ENCODE measurements around the gene IL10.
"Not testable (repeated sequence)": the region's sequence is repeated elsewhere in the genome, so short reads cannot be mapped to it uniquely, and the experiment has no call there.

Gene IL10

DNA sequence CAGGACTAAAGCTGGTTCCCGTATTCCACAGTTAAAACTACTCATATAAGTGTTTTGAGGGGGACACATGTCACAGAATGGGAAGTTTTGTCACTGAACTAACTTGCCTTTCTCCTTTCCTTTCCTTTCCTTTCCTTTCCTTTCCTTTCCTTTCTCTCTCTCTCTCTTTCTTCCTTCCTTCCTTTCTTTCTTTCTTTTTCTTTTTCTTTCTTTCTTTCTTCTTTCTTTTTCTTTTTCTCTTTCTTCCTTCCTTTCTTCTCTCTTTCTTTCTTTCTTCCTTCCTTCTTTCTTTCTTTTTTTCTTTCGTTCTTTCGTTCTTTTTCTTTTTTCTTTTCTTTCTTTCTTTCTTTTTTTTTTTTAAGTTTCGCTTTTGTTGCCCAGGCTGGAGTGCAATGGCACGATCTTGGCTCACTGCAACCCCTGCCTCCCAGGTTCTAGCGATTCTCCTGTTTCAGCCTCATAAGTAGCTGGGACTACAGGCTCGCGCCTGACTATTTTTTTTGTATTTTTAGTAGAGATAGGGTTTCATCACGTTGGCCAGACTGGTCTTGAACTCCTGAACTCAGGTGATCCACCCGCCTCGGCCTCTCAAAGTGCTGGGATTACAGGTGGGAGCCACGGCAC lies 9.4 kb downstream of the IL10 start:
- not testable (repeated sequence) for DNase-seq

DNA sequence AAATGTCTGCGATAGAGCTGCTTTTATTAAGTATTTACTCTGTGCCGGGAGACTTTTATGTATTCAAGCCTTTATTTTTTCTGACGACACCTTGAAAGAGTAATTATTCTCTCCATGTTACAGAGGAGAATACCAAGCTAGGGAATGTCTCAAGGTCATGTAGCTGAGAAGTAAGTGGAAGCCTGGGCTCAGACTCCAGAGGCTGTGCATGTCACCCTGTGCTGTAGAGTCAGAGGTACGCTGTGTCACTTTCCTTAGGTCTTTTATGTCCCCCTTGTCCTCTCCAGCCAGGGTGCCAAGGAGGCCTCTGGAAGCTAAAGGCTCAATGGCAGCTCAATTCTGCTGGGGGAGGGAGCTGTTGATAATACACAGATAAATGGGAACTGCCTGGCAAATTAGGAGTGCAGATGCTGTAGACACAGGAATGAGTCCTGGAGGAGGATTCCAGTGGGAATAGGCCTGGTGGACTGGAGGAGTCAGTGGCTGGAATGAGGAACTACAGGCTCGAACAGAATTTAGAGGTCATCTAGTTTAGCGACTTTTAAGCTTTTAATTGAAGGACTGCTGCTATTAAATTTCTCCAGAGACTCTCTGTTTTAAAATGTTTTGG lies 11.0 kb downstream of the IL10 start:
- no peak for DNase-seq

DNA sequence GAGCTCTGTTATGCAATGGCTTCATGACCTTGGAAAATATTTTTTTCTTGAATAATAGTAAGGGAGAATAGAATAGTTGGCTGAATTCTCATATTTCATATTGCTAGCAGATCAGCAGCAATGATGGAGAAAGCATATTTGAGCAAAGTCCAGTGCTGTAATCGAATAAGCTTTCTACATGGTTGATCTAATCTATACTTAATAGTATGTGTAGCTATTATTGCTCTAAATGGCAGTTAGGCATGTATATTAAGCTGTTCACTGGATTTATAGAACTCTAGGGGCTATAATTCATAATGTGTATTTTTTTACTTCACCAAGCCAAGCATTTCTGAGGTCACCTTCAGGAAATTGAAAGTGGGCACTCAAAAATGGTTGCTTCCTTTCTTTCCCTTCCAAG lies 11.7 kb downstream of the IL10 start:
- no peak for DNase-seq

DNA sequence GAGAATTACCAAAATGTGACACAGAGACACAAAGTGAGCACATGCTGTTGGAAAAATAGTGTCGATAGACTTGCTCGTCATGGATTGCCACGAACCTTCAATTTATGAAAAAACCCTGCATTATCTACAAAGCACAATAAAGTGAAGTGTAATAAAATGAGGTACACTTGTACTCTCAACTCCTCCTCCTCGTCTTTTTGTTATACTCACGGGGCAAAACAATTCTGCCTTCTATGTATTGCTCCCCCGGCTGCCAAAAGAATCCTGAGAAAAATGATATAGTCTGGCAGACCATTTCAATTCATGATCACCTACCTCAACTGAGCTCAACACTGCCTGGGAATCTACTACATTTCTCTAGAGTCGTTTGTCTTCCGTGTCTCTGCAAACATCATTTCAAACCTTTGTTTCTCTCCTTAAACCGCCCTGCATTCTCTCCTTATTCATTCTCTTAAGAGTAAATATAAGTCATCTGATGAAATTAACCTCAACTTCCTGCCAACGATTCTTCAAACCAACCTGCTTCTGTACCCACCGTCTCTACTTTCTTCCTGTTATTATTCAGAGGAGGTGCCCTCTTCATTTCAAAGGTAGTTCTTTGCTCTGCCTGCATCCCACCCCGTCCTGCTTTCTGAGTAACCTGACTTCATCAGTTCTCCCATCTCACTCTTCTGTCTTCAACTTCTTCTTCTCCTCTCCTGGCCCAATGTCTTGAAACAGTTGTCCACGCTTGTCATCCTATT lies 14.6 kb downstream of the IL10 start:
- no peak for DNase-seq

DNA sequence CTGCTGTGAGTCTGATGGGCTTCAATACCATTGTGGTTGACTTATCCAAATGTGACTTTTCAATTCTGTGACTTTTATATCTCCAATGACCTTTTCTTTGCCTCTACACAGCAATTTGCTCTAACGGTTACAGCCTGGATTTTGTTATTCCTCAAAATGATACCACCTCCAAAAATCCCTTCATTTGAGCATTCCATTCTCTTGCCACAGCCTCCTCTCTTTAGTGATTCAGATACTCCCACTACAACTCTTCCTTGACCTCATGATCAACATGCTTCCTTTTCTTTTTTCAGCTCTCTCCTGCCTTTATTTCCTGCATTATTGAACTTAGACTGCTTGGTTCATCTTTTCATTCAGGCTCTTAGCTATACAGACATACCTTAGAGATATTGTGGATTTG lies 18.3 kb downstream of the IL10 start:
- peak; percentile 58 for DNase-seq

DNA sequence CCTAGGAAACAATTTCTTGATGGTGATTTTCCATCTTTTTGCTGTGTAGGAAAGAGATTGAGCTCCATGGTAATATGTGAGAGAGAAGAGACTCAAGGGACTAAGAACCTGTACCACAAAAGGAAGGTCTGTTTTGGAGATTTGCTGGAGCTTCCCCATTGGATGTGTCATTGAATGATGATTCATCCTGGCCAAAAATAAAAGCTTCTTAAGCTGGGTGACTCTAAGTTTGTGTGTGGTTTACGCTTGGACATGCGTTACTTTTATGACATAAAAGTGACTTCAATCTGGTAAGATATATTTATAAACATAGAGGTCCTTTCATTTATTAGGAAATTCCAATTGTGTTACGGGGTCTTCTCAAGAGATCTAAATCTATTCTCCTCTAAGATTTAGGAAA lies 19.2 kb downstream of the IL10 start:
- peak; percentile 89 for DNase-seq

DNA sequence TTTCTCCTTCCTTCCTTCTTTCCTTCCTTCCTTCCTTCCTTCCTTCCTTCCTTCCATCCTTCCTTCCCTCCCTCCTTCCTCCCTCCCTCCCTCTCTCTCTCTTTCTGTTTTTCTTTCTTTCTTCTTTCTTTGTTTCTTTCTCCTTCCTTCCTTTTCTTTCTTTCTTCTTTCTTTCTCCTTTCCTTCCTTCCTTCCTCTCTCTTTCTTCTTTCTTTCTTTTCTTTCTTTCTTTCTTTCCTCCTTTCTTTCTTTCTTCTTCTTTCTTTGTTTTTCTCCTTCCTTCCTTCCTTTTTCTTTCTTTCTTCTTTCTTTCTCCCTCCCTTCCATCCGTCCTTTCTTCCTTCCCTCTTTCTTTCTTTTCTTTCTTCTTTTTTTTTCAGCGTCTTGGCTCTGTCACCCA lies 19.8 kb downstream of the IL10 start:
- DNase-seq, result no peak

DNA sequence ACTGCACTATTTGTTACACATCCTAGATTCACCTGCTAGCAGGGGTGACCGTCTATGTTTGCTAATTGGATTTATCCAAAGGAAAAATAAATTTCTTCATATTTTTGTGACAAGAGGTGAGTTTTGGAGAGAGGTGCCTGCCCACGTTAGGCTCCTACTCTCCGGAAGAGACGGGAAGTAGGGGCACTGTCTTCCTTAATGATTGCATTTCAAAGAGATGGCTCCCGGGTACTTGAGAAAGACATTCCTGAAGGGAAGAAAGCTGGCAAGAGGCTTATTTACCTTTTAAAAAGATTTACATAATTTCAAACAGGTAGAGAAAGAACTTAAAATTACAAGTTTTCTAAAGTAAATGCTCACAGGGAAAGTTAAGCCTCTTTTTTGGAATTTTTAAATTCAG lies 20.4 kb downstream of the IL10 start:
- DNase-seq, result no peak

DNA sequence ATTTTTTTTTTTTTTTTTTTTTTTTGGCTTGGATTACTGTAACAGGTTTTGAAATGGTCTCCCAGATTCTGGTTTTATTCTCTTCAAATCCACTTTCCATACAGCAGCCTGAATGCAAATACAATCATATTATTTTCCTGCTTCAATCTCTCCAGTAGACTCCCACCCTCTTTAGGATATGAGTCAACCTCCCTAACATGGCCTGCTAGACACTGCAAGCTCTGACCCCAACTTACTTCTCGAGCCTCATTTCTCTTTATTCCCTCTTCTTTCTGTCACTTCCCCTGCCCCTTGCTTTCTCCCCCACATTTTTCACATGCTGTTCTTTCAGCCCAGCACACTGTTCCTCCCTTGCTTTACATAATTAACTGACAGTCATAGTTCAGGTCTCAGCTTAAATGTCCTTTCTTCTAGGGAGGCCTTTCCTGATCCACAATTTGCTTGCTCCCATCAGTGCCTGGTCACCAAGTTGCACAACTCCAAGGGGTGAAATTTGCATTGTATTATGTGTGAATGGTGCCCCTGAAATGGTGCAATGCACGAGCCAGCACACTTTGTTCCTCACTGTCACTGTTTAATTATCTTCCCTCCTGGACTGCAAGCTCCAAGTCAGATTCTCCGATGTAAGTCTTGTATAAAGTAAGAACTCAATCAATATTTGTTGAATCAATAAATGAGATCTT lies 23.8 kb downstream of the IL10 start:
- DNase-seq, result peak; percentile 51

DNA sequence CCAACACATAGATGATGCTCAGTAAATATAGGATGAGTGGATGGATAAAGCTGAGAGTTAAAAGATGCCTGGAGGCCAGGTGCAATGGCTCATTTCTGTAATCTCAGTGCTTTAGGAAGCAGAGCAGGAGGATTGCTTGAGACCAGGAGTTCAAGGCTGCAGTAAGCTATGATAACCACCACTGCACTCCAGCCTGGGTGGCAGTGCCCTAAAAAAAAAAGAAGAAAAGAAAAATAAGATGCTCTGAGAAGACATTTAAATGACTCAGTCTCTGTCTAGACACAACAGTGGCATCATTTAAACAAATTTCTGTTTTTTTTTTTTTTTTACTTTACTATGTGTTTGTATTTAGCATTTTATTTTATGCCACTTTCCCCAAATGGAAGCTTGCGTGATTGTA lies 27.0 kb downstream of the IL10 start:
- DNase-seq, result no peak

DNA sequence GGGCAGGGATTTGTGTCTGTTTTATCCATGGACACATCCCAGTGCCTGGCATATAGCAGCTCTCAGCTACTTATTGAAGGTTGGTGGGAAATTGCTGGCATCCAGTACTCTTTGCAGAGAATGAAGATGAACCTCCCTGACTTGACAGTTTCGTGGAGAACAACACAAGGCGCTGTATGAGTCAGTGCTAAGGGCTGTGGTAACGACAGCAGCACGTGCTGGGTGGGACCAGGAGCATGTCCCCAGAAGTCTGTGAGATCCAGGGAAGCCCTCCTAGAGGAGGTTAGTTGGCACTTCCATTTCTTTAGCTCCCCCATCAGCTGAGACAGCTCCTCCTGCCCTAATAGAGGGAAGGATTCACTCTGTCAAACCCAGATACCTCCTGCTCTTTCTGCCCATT lies 27.6 kb downstream of the IL10 start:
- DNase-seq, result peak; percentile 64

DNA sequence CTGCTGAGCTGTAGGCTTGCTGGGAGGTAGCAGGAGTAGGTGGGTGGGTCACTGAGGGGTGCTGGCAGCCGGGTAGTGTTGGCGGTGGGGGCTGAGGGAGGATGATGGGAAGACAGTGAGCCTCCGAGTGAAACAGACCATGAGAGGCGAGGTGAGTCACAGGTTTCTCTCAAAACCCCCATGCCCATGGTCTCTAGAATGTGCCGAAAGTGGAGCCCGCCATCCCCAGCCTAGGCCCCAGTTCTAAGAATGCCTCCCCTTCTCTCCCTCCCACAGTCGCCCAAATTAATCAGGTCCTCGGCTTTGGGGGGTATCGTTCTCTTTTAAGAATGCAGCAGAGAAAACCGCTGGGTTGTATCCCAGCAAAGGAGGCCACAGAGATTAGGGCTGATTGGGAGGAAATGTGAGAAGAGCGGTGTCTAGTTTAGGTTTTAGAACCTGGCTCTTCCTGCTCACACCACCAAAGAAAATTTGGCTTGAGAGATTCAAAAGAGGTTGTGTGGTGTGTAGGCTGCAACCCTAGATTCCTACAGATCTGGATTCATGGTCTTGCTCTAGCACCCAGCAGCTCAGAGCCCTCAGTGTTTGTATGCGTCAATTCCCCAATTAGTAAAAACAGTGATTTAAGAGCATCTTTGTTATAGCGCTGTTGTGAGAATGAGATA lies 29.4 kb downstream of the IL10 start:
- no peak for DNase-seq

DNA sequence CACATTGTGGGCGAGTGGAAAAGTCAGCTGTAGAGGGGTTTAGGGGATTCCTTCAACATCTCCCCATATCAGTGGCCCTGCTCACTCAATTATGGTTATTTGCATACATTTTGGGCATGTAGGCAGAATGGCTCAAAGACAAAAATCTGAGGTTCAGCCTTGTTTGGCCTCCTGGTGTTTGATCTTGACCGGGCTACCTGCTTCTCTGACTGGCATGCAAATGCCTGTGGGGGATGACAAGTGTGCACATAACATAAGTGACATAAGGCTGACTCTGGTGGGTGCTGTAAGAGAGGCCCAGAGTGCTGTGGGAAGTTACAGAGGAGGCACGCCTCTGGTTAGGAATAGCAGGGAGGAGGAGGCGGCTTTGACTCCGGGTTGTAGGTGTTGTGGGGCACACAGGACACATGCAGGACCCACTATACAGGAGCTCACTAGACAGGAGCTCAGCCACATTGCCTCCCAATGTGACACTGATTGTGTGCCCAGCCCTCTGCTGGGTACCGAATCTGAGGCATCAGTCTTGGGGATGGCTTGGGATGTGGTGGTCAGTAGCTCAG lies 31.1 kb downstream of the IL10 start:
- no peak for DNase-seq

DNA sequence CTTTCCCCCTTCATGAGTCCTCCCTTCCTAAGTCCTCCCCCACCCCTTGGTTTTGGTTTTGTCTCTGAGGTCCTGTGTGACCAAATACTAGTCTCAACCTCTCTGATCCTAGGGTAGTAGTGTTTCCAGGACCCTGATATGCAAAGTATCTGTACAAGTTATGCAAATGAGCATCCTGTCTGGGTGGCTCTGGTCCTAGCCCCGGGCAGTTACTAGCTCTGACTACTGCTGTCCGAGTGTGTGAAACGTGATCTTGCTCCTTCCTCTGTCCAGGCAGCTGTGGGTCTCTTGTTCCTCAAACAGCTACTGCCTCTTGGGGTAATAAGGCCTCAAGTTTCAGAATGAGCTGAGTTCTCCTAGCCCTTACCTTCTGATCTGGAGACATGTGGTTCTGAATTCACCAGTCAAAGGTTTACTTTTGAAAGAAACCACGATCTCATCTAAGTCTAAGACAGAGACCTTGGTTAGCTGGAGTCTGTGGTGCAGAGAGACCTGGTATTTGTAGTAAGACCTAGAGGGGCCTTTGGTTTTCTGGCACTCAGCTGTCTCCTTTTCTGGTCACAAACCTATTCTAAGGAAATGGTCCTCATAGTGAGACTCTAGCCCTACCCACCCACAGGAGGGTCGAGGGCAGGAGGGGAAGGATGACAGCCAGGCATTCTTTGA lies 32.8 kb downstream of the IL10 start:
- DNase-seq, result peak; percentile 94

DNA sequence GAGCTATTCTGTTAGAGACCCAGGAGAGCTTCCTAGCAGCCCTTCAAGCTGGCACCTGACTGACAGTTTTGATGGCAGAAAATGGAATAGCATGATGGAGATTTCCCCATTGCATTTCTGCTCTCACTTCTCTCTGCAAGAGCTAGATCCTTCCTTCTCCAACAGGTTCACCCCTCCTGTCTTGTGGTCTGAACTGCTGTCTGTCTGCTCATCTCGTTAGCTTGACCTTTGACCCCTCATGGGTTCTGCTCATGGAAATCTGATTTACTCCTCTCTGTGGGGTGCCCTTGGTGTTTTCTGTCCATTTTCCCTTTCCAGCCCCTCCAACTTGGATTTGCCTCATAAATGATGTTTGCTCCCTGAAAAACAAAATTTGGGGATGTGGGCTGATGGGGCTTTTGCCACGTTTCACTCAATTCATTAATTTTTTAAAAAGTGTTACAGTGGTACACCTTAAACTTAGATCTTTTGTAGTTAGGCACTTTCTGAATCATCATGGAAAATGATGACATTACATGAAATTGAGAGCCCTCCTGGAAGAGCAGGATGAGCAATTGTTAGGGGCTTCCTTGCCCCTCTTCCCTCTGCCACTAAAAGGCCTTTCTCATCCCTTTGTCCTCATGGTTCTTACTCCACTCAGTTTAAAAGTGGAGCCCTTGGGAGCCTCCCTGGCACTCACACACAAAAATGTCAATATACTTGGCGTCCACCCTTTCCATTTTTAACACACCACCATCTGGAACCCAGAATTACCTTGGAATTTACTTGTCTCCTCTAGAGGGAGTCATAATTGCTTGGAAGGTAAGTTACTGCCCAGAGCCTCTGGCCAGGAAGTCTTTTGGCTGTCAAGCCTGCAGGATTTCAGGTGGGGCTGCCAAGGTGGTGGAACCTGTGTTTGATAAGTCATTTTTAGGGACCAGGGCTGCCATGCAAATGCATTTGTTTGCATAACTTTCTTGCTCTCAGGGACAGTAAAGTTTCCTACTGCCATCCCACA lies 33.6 kb downstream of the IL10 start:
- no peak for DNase-seq

DNA sequence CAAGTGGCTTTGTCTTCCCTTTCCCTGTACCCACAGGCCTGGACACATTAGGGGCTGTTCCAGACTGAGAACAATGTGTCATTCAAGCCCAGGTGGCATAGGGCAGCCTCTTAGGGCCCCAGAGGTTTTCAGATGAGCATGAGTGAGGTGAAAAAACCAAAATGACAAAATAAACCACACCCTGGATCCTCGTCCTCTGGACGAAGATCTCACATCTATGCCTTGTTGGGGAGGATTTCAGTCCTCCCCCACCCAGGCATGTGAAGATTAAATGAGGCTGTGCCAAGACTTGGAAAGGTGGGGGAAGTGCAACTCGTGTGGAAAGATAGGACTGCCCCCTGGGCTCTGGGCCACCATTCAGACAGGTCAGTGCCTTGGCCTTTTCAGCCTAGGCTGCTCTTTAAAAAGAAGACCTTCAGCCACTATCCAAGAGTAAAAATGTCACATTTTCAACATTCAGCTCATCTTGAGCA lies 34.5 kb downstream of the IL10 start:
- DNase-seq, result peak; percentile 34

DNA sequence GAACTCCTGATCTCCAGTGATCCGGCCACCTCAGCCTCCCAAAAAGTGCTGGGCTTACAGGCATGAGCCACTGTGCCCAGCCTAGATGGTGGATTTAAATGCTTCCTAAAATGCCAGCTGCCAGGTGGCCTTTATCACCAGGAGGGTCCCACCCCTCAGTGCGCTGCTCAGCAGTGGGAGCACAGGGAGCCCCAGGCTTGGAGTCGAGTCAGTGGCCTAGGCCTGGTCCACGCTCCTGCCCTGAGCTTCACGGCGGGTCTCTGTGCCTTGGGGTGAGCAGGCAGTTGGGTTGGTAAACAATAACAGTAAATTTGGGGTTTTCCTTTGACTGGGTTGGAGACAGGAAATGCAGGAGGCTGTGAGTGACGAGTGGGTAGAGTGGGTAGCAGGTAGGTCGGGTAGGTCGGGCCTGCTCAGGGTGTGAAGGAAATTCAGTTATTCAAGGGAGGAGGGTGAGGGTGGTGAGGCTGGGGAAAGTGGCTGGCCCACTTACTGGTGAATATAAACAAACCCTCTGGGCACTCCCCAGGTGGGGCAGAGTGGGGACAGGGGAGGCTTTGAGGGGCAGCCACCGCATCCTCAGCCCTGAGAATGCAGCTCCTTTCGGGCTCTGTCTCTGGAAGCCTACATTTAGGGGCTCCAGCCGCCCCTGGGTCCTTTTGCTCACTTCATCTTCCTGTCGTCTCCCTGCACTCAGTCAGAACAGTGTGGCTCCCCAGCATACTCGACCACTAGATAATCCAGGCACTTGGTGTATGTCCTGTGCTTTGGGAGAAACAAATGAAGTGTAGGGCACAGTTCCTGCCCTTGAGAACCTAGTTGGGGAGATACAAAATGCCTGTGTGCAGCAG lies 35.2 kb downstream of the IL10 start:
- no peak for DNase-seq

DNA sequence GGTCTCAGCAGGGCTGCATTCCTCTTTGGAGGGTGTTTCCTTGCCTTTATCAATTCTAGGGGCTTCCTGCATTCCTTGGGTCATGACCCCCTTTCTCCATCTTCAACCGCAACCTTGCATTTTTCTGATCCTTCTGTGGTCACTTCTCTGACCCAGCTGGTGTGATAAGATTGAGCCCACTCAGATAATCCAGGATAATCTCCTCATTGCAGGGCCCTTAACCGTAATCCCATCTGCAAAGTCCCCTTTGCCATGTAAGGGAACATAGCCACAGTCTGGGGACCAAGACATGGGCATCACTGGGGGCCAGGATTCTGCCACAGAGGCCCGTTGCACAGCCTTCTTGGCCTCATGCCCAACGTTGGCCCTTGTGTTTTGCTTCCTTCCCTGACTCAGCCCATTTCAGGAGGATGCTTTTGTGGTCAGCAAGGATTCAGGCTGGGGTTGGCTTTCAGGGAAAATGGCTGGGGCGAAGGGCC lies 36.7 kb downstream of the IL10 start:
- no peak for DNase-seq

DNA sequence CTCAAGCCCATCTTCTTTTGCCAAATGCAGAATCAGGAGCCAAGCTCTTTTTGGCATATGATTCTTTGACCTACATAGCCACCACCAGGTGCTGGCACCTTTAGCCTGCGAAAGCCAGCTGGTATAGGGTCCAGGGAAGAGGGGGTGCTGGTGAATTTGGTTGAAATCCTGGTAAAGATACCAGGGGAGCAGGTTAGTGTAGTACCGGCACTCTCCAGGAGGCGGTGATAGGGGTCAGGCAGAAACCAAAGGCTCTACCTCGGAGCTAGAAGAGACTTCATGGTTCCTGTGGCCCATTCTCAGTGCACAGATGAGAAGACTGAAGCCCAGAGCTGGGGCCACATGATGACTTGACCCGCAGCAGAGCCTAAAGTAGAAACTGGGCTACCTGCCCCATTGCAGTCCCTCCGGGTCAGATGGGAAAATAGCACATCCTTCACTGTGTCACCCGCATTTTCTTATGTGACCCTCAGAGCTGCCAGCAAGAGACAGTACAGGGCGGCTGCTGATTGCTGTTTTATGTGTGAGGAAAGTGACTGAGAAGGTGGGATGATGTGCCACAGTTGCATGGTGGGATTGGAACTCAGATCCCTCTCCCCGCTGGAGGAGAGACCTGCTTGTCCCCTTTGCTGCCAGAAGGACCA lies 37.7 kb downstream of the IL10 start:
- peak; percentile 53 for DNase-seq

Data from inflammatory macrophage treated with lipopolysaccharide for 4 hours (primary cell).